ENCODE measurements around the gene RBMS1.

RBMS1 gene

DNA sequence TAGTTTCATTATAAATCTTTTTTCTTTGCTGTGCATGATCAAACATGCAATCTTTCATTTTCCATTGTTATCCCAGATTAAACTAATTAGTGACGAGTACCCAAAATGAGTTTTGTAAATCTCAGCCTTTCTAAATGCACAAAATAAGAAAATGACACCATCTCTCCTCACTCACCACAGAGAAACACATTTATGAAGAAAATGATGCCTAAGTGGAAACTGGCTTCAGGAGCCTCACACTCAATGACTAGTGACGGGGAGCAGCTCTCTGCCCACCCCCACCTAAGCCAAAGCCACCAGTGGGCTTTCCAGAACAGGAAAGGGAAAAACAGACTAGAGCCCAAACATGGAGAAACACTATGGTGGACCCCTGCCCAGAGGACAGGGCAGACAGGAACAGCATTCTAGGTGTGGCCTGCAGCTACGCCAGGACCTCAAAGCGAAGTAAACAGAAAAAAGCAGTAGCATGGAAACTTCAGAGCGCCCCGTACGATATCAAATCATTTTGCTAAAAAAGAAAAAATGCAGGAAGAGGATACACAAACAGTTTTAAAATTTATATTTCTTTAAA lies 113.5 kb downstream of the RBMS1 start:
- no peak overlapping the region for H3K4me2 ChIP-seq (ENCODE audit: low read depth, low read length)
- no peaks in the 10 kb centered on the region for H4K20me1 ChIP-seq (ENCODE audit: insufficient read depth, low read length)
- TF ChIP-seq, protein P1, sequence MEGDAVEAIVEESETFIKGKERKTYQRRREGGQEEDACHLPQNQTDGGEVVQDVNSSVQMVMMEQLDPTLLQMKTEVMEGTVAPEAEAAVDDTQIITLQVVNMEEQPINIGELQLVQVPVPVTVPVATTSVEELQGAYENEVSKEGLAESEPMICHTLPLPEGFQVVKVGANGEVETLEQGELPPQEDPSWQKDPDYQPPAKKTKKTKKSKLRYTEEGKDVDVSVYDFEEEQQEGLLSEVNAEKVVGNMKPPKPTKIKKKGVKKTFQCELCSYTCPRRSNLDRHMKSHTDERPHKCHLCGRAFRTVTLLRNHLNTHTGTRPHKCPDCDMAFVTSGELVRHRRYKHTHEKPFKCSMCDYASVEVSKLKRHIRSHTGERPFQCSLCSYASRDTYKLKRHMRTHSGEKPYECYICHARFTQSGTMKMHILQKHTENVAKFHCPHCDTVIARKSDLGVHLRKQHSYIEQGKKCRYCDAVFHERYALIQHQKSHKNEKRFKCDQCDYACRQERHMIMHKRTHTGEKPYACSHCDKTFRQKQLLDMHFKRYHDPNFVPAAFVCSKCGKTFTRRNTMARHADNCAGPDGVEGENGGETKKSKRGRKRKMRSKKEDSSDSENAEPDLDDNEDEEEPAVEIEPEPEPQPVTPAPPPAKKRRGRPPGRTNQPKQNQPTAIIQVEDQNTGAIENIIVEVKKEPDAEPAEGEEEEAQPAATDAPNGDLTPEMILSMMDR (IDR thresholded peaks at IDR 0.05; ENCODE audit: low read length), result no peak
- no peak for TF ChIP-seq EZH2 (optimal IDR thresholded peaks at IDR 0.05; ENCODE audit: low read depth, low read length)
- no peak for TF ChIP-seq EZH2phosphoT487 (IDR thresholded peaks at IDR 0.05; ENCODE audit: low read length)
- no peaks in the 10 kb centered on the region for H3K36me3 ChIP-seq (replicated peaks; ENCODE audit: insufficient read depth, low read length)
- H3K79me2 ChIP-seq (ENCODE audit: low read length), result peaks cover 43% of the 10 kb centered on the region
- no peak overlapping the region for H3K9ac ChIP-seq (ENCODE audit: low read length)
- DNase-seq, result no peak
- 0 out of 2 replicates have a peak, but pooled peaks cover 2% of the 10 kb centered on the region for H3F3A ChIP-seq (ENCODE audit: insufficient read depth, low read length)
- no peaks in the 10 kb centered on the region for H3K9me2 ChIP-seq (replicated peaks; ENCODE audit: insufficient read depth, low read length)
- H3K27me3 ChIP-seq (replicated peaks; ENCODE audit: insufficient read depth, low read length), result no peaks in the 10 kb centered on the region
- no peak overlapping the region for H2AFZ ChIP-seq (ENCODE audit: low read length)
- peaks cover 13% of the 10 kb centered on the region for H3K4me1 ChIP-seq (ENCODE audit: low read length)
- no peaks in the 10 kb centered on the region for H3K9me3 ChIP-seq (replicated peaks; ENCODE audit: insufficient read depth, low read length)
- H3K4me3 ChIP-seq (ENCODE audit: low read length), result no peak overlapping the region
- no peak overlapping the region for H3K27ac ChIP-seq (ENCODE audit: low read length)

DNA sequence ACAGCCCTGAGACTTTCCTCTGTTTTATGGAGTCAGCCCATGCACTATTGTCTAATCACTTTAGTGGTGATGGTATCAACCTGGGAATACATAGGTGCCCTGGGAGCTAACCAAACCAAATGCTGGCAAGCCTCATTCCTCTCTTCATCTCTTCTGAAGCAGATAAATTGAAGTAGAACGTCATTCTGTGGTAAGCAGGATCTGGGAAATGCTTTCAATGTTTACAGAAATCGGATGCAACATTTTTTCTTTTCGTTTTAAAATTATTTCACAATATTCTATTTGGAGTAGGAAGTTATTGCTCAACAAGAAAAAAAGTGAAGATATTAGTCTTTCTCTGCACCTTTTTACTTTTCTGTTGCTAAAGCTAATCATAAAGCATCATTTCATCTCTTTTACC lies 114.2 kb downstream of the RBMS1 start:
- no peaks in the 10 kb centered on the region for H3K9me2 ChIP-seq (replicated peaks; ENCODE audit: insufficient read depth, low read length)
- H3K79me2 ChIP-seq (ENCODE audit: low read length), result peaks cover 41% of the 10 kb centered on the region
- H3K27me3 ChIP-seq (replicated peaks; ENCODE audit: insufficient read depth, low read length), result no peaks in the 10 kb centered on the region
- no peaks in the 10 kb centered on the region for H3K36me3 ChIP-seq (replicated peaks; ENCODE audit: insufficient read depth, low read length)
- H4K20me1 ChIP-seq (ENCODE audit: insufficient read depth, low read length), result no peaks in the 10 kb centered on the region
- H2AFZ ChIP-seq (ENCODE audit: low read length), result no peak overlapping the region
- H3K4me2 ChIP-seq (ENCODE audit: low read depth, low read length), result no peak overlapping the region
- TF ChIP-seq EZH2phosphoT487 (IDR thresholded peaks at IDR 0.05; ENCODE audit: low read length) (no peak), EZH2 (optimal IDR thresholded peaks at IDR 0.05; ENCODE audit: low read depth, low read length) (no peak)
- TF ChIP-seq, protein P1 (IDR thresholded peaks at IDR 0.05; ENCODE audit: low read length), result no peak
- H3K4me1 ChIP-seq (ENCODE audit: low read length), result peaks cover 13% of the 10 kb centered on the region
- DNase-seq, result no peak
- no peak overlapping the region for H3K27ac ChIP-seq (ENCODE audit: low read length)
- 0 out of 2 replicates have a peak, but pooled peaks cover 2% of the 10 kb centered on the region for H3F3A ChIP-seq (ENCODE audit: insufficient read depth, low read length)
- no peaks in the 10 kb centered on the region for H3K9me3 ChIP-seq (replicated peaks; ENCODE audit: insufficient read depth, low read length)
- H3K9ac ChIP-seq (ENCODE audit: low read length), result no peak overlapping the region
- H3K4me3 ChIP-seq (ENCODE audit: low read length), result no peak overlapping the region

DNA sequence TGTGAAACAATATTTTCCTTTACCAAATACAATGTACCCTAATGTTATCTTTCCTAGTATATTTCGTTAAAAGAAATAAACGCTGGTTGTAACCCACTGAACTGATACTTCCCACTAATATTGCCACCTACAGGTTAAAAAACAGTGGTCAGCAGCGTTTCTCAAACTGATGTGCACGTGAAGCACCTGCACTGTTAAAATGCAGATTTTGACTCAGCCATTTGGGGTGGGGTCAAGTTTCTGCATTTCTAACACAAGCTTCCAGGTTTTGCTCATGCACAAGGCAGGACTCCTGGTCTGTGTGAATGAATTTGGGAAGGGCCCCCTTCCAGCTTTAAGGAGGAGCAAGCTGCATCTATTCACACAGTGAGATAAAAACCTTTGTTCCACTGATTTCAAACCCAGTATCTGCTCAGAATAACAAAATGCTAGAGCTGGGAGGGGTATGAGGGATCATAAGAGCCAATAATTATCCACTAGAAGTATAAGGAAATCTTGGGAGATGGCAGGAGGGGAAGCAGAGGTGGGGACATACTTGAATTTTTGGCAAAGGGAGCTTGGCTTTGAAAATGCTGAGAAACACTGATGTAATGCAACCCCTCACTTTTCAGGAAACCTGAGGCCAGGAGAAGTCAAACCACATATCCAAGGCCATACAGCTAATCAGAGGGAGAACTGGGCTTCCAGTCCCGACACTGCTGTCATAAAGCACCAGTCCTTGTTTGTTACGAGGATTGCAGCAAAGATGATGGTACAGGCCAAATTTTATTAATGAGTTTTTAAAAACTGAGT lies 116.2 kb downstream of the RBMS1 start:
- Histone ChIP-seq H3K36me3 (replicated peaks; ENCODE audit: insufficient read depth, low read length) (no peaks in the 10 kb centered on the region), H3K27ac (ENCODE audit: low read length) (no peak overlapping the region), H3K79me2 (ENCODE audit: low read length) (peaks cover 48% of the 10 kb centered on the region), H3F3A (ENCODE audit: insufficient read depth, low read length) (0 out of 2 replicates have a peak, but pooled peaks cover 2% of the 10 kb centered on the region), H3K4me3 (ENCODE audit: low read length) (no peak overlapping the region), H3K4me2 (ENCODE audit: low read depth, low read length) (no peak overlapping the region), H3K9me2 (replicated peaks; ENCODE audit: insufficient read depth, low read length) (no peaks in the 10 kb centered on the region), H3K9me3 (replicated peaks; ENCODE audit: insufficient read depth, low read length) (no peaks in the 10 kb centered on the region), H3K4me1 (ENCODE audit: low read length) (peaks cover 13% of the 10 kb centered on the region), H3K9ac (ENCODE audit: low read length) (no peak overlapping the region), H3K27me3 (replicated peaks; ENCODE audit: insufficient read depth, low read length) (no peaks in the 10 kb centered on the region), H2AFZ (ENCODE audit: low read length) (no peak overlapping the region), H4K20me1 (ENCODE audit: insufficient read depth, low read length) (no peaks in the 10 kb centered on the region)
- TF ChIP-seq EZH2phosphoT487 (IDR thresholded peaks at IDR 0.05; ENCODE audit: low read length), result no peak
- TF ChIP-seq EZH2 (optimal IDR thresholded peaks at IDR 0.05; ENCODE audit: low read depth, low read length), result no peak
- TF ChIP-seq, protein P1 (IDR thresholded peaks at IDR 0.05; ENCODE audit: low read length), result peak; percentile 12; the same call in 1 of the 2 replicates
- no peak for DNase-seq

Measured in MM.1S (cell line).